T-helper 17 cell (primary cell): ENCODE data around the gene SGSM2. TPM values are rescaled to one million over a fixed set of nuclear protein-coding genes. Genes with fewer than 3 reads are reported as not detected.
"Not testable (repeated sequence)": the region's sequence is repeated elsewhere in the genome, so short reads cannot be mapped to it uniquely, and the experiment has no call there.

ENCODE experiments used
- ATAC-seq: fragments of 150-1000 bp; cut with Tn5 transposase; 2 replicates; pipeline ENCODE4 v1.10.0; 2021; ENCODE audit warnings: mild to moderate bottlenecking, moderate library complexity
- DNase-seq, 3 donors: peaks; one replicate each; pipeline versions ENCODE4 v3.0.0 to v3.0.0-alpha.2; 2020 to 2021
- H3K9me3 ChIP-seq: one replicate; pipeline ENCODE4 v1.7.0; 2013; ENCODE audit warnings: low read length, mild to moderate bottlenecking; ENCODE audit not compliant: control insufficient read depth, poor library complexity, severe bottlenecking
- H3K27ac Mint-ChIP-seq: one replicate; pipeline ENCODE4 v1.8.0; 2022; ENCODE audit warnings: mild to moderate bottlenecking, moderate library complexity, mixed read lengths
- H3K27me3 Mint-ChIP-seq: one replicate; pipeline ENCODE4 v1.8.0; 2022; ENCODE audit warnings: mixed read lengths
- H3K36me3 Mint-ChIP-seq: one replicate; pipeline ENCODE4 v1.8.0; 2022; ENCODE audit warnings: low read depth, mixed read lengths
- H3K4me1 Mint-ChIP-seq: one replicate; pipeline ENCODE4 v1.8.0; 2022; ENCODE audit warnings: mild to moderate bottlenecking, mixed read lengths
- H3K4me3 Mint-ChIP-seq: one replicate; pipeline ENCODE4 v1.8.0; 2022; ENCODE audit warnings: mild to moderate bottlenecking, moderate library complexity, mixed read lengths
- total RNA-seq, 4 donors: library from RNA in 2 of 4; stranded (reverse) in 2 of 4; gene quantifications; one replicate each; pipeline ENCODE4 v1.2.3 and lab custom pipeline; 2022 to 2026

Gene SGSM2
- total RNA-seq, 2 donors from 2014 or later, result 119 to 128 TPM

- H3K4me1 Mint-ChIP-seq, result peaks cover 8% of the 10 kb centered on the region
- DNase-seq (no peak), ATAC-seq (no peak)
- H3K36me3 Mint-ChIP-seq, result no peaks in the 10 kb centered on the region
- H3K4me3 Mint-ChIP-seq, result no peak overlapping the region
- no peak overlapping the region for H3K27ac Mint-ChIP-seq
- H3K27me3 Mint-ChIP-seq, result no peaks in the 10 kb centered on the region
- H3K9me3 ChIP-seq, result no peaks in the 10 kb centered on the region
Measured at GRCh38 chr17:2312736-2313135, 24.6 kb upstream of the SGSM2 start.

GRCh38 chr17:2316916-2317205 lies 20.4 kb upstream of the SGSM2 start:
- not testable (repeated sequence) for H3K4me1 Mint-ChIP-seq, ATAC-seq, DNase-seq, H3K27ac Mint-ChIP-seq, H3K36me3 Mint-ChIP-seq, H3K27me3 Mint-ChIP-seq, H3K4me3 Mint-ChIP-seq, H3K9me3 ChIP-seq

GRCh38 chr17:2317796-2318195 lies 19.5 kb upstream of the SGSM2 start:
- H3K4me3 Mint-ChIP-seq, result no peak overlapping the region
- H3K27ac Mint-ChIP-seq, result no peak overlapping the region
- peaks cover 5% of the 10 kb centered on the region for H3K4me1 Mint-ChIP-seq
- ATAC-seq (no peak), DNase-seq (no peak)
- no peaks in the 10 kb centered on the region for H3K9me3 ChIP-seq
- no peaks in the 10 kb centered on the region for H3K27me3 Mint-ChIP-seq
- H3K36me3 Mint-ChIP-seq, result peaks cover 8% of the 10 kb centered on the region

GRCh38 chr17:2319051-2319450 lies 18.2 kb upstream of the SGSM2 start:
- H3K4me3 Mint-ChIP-seq, result no peak overlapping the region
- no peak overlapping the region for H3K27ac Mint-ChIP-seq
- ATAC-seq (no peak), DNase-seq (no peak)
- H3K9me3 ChIP-seq, result no peaks in the 10 kb centered on the region
- peaks cover 5% of the 10 kb centered on the region for H3K4me1 Mint-ChIP-seq
- H3K36me3 Mint-ChIP-seq, result peaks cover 8% of the 10 kb centered on the region
- no peaks in the 10 kb centered on the region for H3K27me3 Mint-ChIP-seq

- no peaks in the 10 kb centered on the region for H3K27me3 Mint-ChIP-seq
- peaks cover 14% of the 10 kb centered on the region for H3K36me3 Mint-ChIP-seq
- DNase-seq, result no peak
- no peak for ATAC-seq
- H3K4me3 Mint-ChIP-seq, result no peak overlapping the region
- H3K9me3 ChIP-seq, result no peaks in the 10 kb centered on the region
- H3K4me1 Mint-ChIP-seq, result peaks cover 10% of the 10 kb centered on the region
- H3K27ac Mint-ChIP-seq, result no peak overlapping the region
Measured at GRCh38 chr17:2321399-2321798, 15.9 kb upstream of the SGSM2 start.

GRCh38 chr17:2323629-2324314 lies 13.5 kb upstream of the SGSM2 start:
- Mint-ChIP-seq H3K36me3 (peaks cover 14% of the 10 kb centered on the region), H3K4me3 (no peak overlapping the region), H3K27me3 (no peaks in the 10 kb centered on the region), H3K27ac (no peak overlapping the region), H3K4me1 (peaks cover 9% of the 10 kb centered on the region)
- no peak for DNase-seq
- no peak for ATAC-seq
- no peaks in the 10 kb centered on the region for H3K9me3 ChIP-seq

GRCh38 chr17:2331303-2331702 lies 6.0 kb upstream of the SGSM2 start:
- Mint-ChIP-seq H3K4me1 (peaks cover 15% of the 10 kb centered on the region), H3K36me3 (peaks cover 8% of the 10 kb centered on the region), H3K4me3 (no peak overlapping the region), H3K27me3 (no peaks in the 10 kb centered on the region), H3K27ac (no peak overlapping the region)
- no peaks in the 10 kb centered on the region for H3K9me3 ChIP-seq
- ATAC-seq (no peak), DNase-seq (no peak)

GRCh38 chr17:2335726-2336214 lies 1.5 kb upstream of the SGSM2 start:
- ATAC-seq, result no peak
- H3K4me3 Mint-ChIP-seq, result peak overlapping the region; percentile 99
- peak overlapping the region; percentile 98 for H3K27ac Mint-ChIP-seq
- H3K36me3 Mint-ChIP-seq, result peaks cover 2% of the 10 kb centered on the region
- H3K4me1 Mint-ChIP-seq, result peaks cover 14% of the 10 kb centered on the region
- H3K27me3 Mint-ChIP-seq, result no peaks in the 10 kb centered on the region
- no peak for DNase-seq
- H3K9me3 ChIP-seq, result no peaks in the 10 kb centered on the region

GRCh38 chr17:2336215-2336851 lies 968 bp upstream of the SGSM2 start, which contains the start of gene TSR1:
TSR1 (minus strand) TSS chr17:2336457; CDS start chr17:2336427, 30 bp downstream.
- peak; percentile 87 for ATAC-seq
- peak within 1 kb of the TSS; percentile 99 for H3K4me3 Mint-ChIP-seq
- H3K9me3 ChIP-seq, result no peaks in the 10 kb centered on the region
- DNase-seq, result peak; percentile 82 to 85 (median 84)
- H3K27ac Mint-ChIP-seq, result peak within 1 kb of the TSS; percentile 98
- peaks cover 2% of the 10 kb centered on the region for H3K36me3 Mint-ChIP-seq
- no peaks in the 10 kb centered on the region for H3K27me3 Mint-ChIP-seq
- peaks cover 14% of the 10 kb centered on the region for H3K4me1 Mint-ChIP-seq

GRCh38 chr17:2337544-2338314 lies 428 bp downstream of the SGSM2 start:
- DNase-seq (peak; percentile 28 to 58 (median 47)), ATAC-seq (peak; percentile 30)
- Mint-ChIP-seq H3K27ac (peak overlapping the region; percentile 81), H3K4me1 (peaks cover 16% of the 10 kb centered on the region), H3K27me3 (no peaks in the 10 kb centered on the region), H3K36me3 (peaks cover 2% of the 10 kb centered on the region), H3K4me3 (peak overlapping the region; percentile 99)
- H3K9me3 ChIP-seq, result no peaks in the 10 kb centered on the region

- no peak for ATAC-seq
- H3K27me3 Mint-ChIP-seq, result no peaks in the 10 kb centered on the region
- H3K4me3 Mint-ChIP-seq, result peak overlapping the region; percentile 85
- no peak for DNase-seq
- peaks cover 2% of the 10 kb centered on the region for H3K36me3 Mint-ChIP-seq
- H3K9me3 ChIP-seq, result no peaks in the 10 kb centered on the region
- H3K27ac Mint-ChIP-seq, result peak overlapping the region; percentile 81
- peaks cover 18% of the 10 kb centered on the region for H3K4me1 Mint-ChIP-seq
Measured at GRCh38 chr17:2338315-2338657, 985 bp downstream of the SGSM2 start.

GRCh38 chr17:2343421-2343820 lies 6.1 kb downstream of the SGSM2 start:
- ATAC-seq (peak; percentile 66), DNase-seq (no peak)
- H3K27ac Mint-ChIP-seq, result no peak overlapping the region
- H3K9me3 ChIP-seq, result no peaks in the 10 kb centered on the region
- H3K36me3 Mint-ChIP-seq, result no peaks in the 10 kb centered on the region
- H3K4me3 Mint-ChIP-seq, result no peak overlapping the region
- no peaks in the 10 kb centered on the region for H3K27me3 Mint-ChIP-seq
- H3K4me1 Mint-ChIP-seq, result peaks cover 12% of the 10 kb centered on the region

GRCh38 chr17:2344528-2344927 lies 7.2 kb downstream of the SGSM2 start:
- H3K4me1 Mint-ChIP-seq, result peaks cover 10% of the 10 kb centered on the region
- H3K9me3 ChIP-seq, result no peaks in the 10 kb centered on the region
- no peaks in the 10 kb centered on the region for H3K27me3 Mint-ChIP-seq
- no peak overlapping the region for H3K27ac Mint-ChIP-seq
- ATAC-seq (no peak), DNase-seq (no peak)
- no peaks in the 10 kb centered on the region for H3K36me3 Mint-ChIP-seq
- no peak overlapping the region for H3K4me3 Mint-ChIP-seq
